ENCODE data around the gene NARS2. TPM values are rescaled to one million over a fixed set of nuclear protein-coding genes. Genes with fewer than 3 reads are reported as not detected.

NARS2 gene
- total RNA-seq, 3 donors from 2014 or later (not counting 1 experiment from before 2014, with no cell fraction given): 6.5 to 9.6 (median 8.8) TPM

GRCh38 chr11:78573271-78573670 is 1.4 kb downstream of the NARS2 start:
- no peaks in the 10 kb centered on the region for H3K27me3 Mint-ChIP-seq (ENCODE audit: low read depth in 2 of 2)
- peak overlapping the region; percentile 94 to 97 for H3K27ac Mint-ChIP-seq
- peak overlapping the region; percentile 98 for H3K4me3 Mint-ChIP-seq
- peaks cover 24 to 25% of the 10 kb centered on the region in 2 donors for H3K4me1 Mint-ChIP-seq
- H3K36me3 ChIP-seq (ENCODE audit: control insufficient read depth, insufficient read depth, low read length): peaks cover 12% of the 10 kb centered on the region
- peaks cover 6% of the 10 kb centered on the region for H3K36me3 Mint-ChIP-seq
- DNase-seq: no peak
- no peaks in the 10 kb centered on the region for H3K9me3 Mint-ChIP-seq
- intact Hi-C loops (cut with micrococcal nuclease): no loop called here
- 60% methylated on average over 3 of the region's 3 CpGs for WGBS (ENCODE audit: insufficient coverage)
- H3K27me3 ChIP-seq (ENCODE audit: control insufficient read depth, insufficient read depth, low read length): no peaks in the 10 kb centered on the region
- ATAC-seq: no peak
- no peak overlapping the region for H3K4me3 ChIP-seq (ENCODE audit: low read length)
- H3K9me3 ChIP-seq (ENCODE audit: control insufficient read depth, insufficient read depth, low read length): no peaks in the 10 kb centered on the region
- peaks cover 7% of the 10 kb centered on the region for H3K4me1 ChIP-seq (ENCODE audit: control insufficient read depth, insufficient read depth, low read length)
- H3K27ac ChIP-seq (ENCODE audit: low read length): no peak overlapping the region
- no peak for TF ChIP-seq CTCF (IDR thresholded peaks at IDR 0.05)

- H3K27me3 Mint-ChIP-seq (ENCODE audit: low read depth in 2 of 2): no peaks in the 10 kb centered on the region
- Histone ChIP-seq H3K4me1 (ENCODE audit: control insufficient read depth, insufficient read depth, low read length) (peaks cover 7% of the 10 kb centered on the region), H3K36me3 (ENCODE audit: control insufficient read depth, insufficient read depth, low read length) (peaks cover 18% of the 10 kb centered on the region), H3K27me3 (ENCODE audit: control insufficient read depth, insufficient read depth, low read length) (no peaks in the 10 kb centered on the region), H3K27ac (ENCODE audit: low read length) (no peak overlapping the region), H3K9me3 (ENCODE audit: control insufficient read depth, insufficient read depth, low read length) (no peaks in the 10 kb centered on the region), H3K4me3 (ENCODE audit: low read length) (no peak overlapping the region)
- peaks cover 24 to 25% of the 10 kb centered on the region in 2 donors for H3K4me1 Mint-ChIP-seq
- H3K36me3 Mint-ChIP-seq: peaks cover 6% of the 10 kb centered on the region
- no peak for TF ChIP-seq CTCF (IDR thresholded peaks at IDR 0.05)
- H3K9me3 Mint-ChIP-seq: no peaks in the 10 kb centered on the region
- no peak overlapping the region for H3K27ac Mint-ChIP-seq
- DNase-seq (no peak), ATAC-seq (no peak)
- WGBS (ENCODE audit: insufficient coverage): 87% methylated on average over 3 of the region's 4 CpGs
- intact Hi-C loops (cut with micrococcal nuclease): no loop called here
- no peak overlapping the region for H3K4me3 Mint-ChIP-seq
These were observed 2.3 kb downstream of the NARS2 start for GRCh38 chr11:78572394-78572793.

- Mint-ChIP-seq H3K4me1 (peaks cover 18% of the 10 kb centered on the region in 2 donors), H3K36me3 (peaks cover 11% of the 10 kb centered on the region), H3K27ac (no peak overlapping the region), H3K4me3 (no peak overlapping the region), H3K27me3 (ENCODE audit: low read depth in 2 of 2) (no peaks in the 10 kb centered on the region), H3K9me3 (no peaks in the 10 kb centered on the region)
- intact Hi-C loops (cut with micrococcal nuclease): no loop called here
- Histone ChIP-seq H3K27me3 (ENCODE audit: control insufficient read depth, insufficient read depth, low read length) (no peaks in the 10 kb centered on the region), H3K9me3 (ENCODE audit: control insufficient read depth, insufficient read depth, low read length) (no peaks in the 10 kb centered on the region), H3K27ac (ENCODE audit: low read length) (no peak overlapping the region), H3K4me1 (ENCODE audit: control insufficient read depth, insufficient read depth, low read length) (peaks cover under 1% of the 10 kb centered on the region), H3K4me3 (ENCODE audit: low read length) (no peak overlapping the region), H3K36me3 (ENCODE audit: control insufficient read depth, insufficient read depth, low read length) (peaks cover 30% of the 10 kb centered on the region)
- ATAC-seq (no peak), DNase-seq (no peak)
- 95% methylated on average over 6 of the region's 6 CpGs for WGBS (ENCODE audit: insufficient coverage)
- TF ChIP-seq CTCF (IDR thresholded peaks at IDR 0.05): no peak
These were observed 4.6 kb downstream of the NARS2 start for GRCh38 chr11:78570031-78570430.

GRCh38 chr11:78567209-78567608 is 7.5 kb downstream of the NARS2 start:
- intact Hi-C loops (cut with micrococcal nuclease): no loop called here
- no peak for TF ChIP-seq CTCF (IDR thresholded peaks at IDR 0.05)
- 68% methylated on average over 3 of the region's 8 CpGs for WGBS (ENCODE audit: insufficient coverage)
- H3K4me1 ChIP-seq (ENCODE audit: control insufficient read depth, insufficient read depth, low read length): no peaks in the 10 kb centered on the region
- Mint-ChIP-seq H3K27me3 (ENCODE audit: low read depth in 2 of 2) (no peaks in the 10 kb centered on the region), H3K36me3 (peaks cover 11% of the 10 kb centered on the region), H3K9me3 (no peaks in the 10 kb centered on the region), H3K27ac (no peak overlapping the region), H3K4me3 (no peak overlapping the region), H3K4me1 (no peaks in the 10 kb centered on the region)
- ATAC-seq: no peak
- no peak overlapping the region for H3K27ac ChIP-seq (ENCODE audit: low read length)
- H3K9me3 ChIP-seq (ENCODE audit: control insufficient read depth, insufficient read depth, low read length): no peaks in the 10 kb centered on the region
- H3K4me3 ChIP-seq (ENCODE audit: low read length): no peak overlapping the region
- peaks cover 30% of the 10 kb centered on the region for H3K36me3 ChIP-seq (ENCODE audit: control insufficient read depth, insufficient read depth, low read length)
- no peak for DNase-seq
- no peaks in the 10 kb centered on the region for H3K27me3 ChIP-seq (ENCODE audit: control insufficient read depth, insufficient read depth, low read length)

All from natural killer cell (primary cell).